ENCODE data around the gene ENPP3.

- TF ChIP-seq CTCF (IDR thresholded peaks at IDR 0.05) (no peak), POLR2A (IDR thresholded peaks at IDR 0.05) (no peak)
Observed at GRCh38 chr6:131791476-131791875, 154.4 kb downstream of the ENPP3 start.
